ENCODE measurements around the gene PLIN1. TPM values are rescaled to one million over a fixed set of nuclear protein-coding genes. Genes with fewer than 3 reads are reported as not detected.
A peak's percentile ranks its signal among the peaks of the same experiment; 100 is the strongest.

The PLIN1 gene
- total RNA-seq, 1 experiment from 2014 or later: 0.09 TPM

GRCh38 chr15:89672221-89673164 lies 6.7 kb downstream of the PLIN1 start:
- Mint-ChIP-seq H3K4me1 (peaks cover 4 to 8% of the 10 kb centered on the region in 2 experiments; a peak in 2 of 4 replicates), H3K36me3 (ENCODE audit: insufficient read depth in 1 of 3, low read depth in 3 of 3) (no peaks in the 10 kb centered on the region; a peak in 1 of 7 replicates), H3K4me3 (no peak overlapping the region), H3K27me3 (ENCODE audit: low read depth) (peaks cover 24% of the 10 kb centered on the region), H3K9me3 (no peaks in the 10 kb centered on the region), H3K27ac (no peak overlapping the region)
- H2BK15ac ChIP-seq (ENCODE audit: low read depth, low read length): no peak overlapping the region
- H3K27me3 ChIP-seq (ENCODE audit: insufficient read depth, low read length): no peaks in the 10 kb centered on the region
- H3K4ac ChIP-seq (ENCODE audit: low read depth, low read length): no peak overlapping the region
- no peaks in the 10 kb centered on the region for H4K20me1 ChIP-seq (ENCODE audit: control insufficient read depth, insufficient read depth, insufficient read length)
- no peak overlapping the region for H2BK12ac ChIP-seq (ENCODE audit: insufficient read length, low read depth, low read length)
- no peak overlapping the region for H2AK5ac ChIP-seq (ENCODE audit: insufficient read length, low read length)
- H3K56ac ChIP-seq (ENCODE audit: insufficient read length, low read depth, low read length): no peak overlapping the region
- no peak overlapping the region for H2BK5ac ChIP-seq (ENCODE audit: insufficient read length, low read length)
- no peaks in the 10 kb centered on the region for H3K4me1 ChIP-seq (ENCODE audit: insufficient read depth, low read length)
- no peak overlapping the region for H2BK120ac ChIP-seq (ENCODE audit: low read depth, low read length, poor library complexity, severe bottlenecking)
- H3K9me3 ChIP-seq (ENCODE audit: control insufficient read depth, low read depth, low read length): no peaks in the 10 kb centered on the region
- H3K23me2 ChIP-seq (ENCODE audit: insufficient read length, low read depth, low read length, poor library complexity, severe bottlenecking): no peaks in the 10 kb centered on the region
- no peak overlapping the region for H3K4me2 ChIP-seq (ENCODE audit: insufficient read depth, insufficient read length, low read length)
- no peak overlapping the region for H3K23ac ChIP-seq (ENCODE audit: insufficient read length, low read depth, low read length)
- no peak overlapping the region for H2BK20ac ChIP-seq (ENCODE audit: low read depth, low read length, poor library complexity, severe bottlenecking)
- no peak overlapping the region for H4K5ac ChIP-seq (ENCODE audit: insufficient read length, low read depth, low read length)
- no peak overlapping the region for H4K8ac ChIP-seq (replicated peaks; ENCODE audit: insufficient read length, low read depth, low read length)
- no peak overlapping the region for H3K27ac ChIP-seq (ENCODE audit: insufficient read length, low read depth, low read length)
- no CpG with 5 or more reads among the region's 12 CpGs for WGBS (ENCODE audit: extremely low coverage, insufficient read length, low lambda C conversion rate)
- H3K79me1 ChIP-seq (ENCODE audit: insufficient read depth, low read depth, low read length, poor library complexity, severe bottlenecking): no peaks in the 10 kb centered on the region
- no peak overlapping the region for H3T11ph ChIP-seq (ENCODE audit: low read length)
- no peak overlapping the region for H2AFZ ChIP-seq (ENCODE audit: low read length)
- no peak overlapping the region for H3K14ac ChIP-seq (ENCODE audit: insufficient read depth, low read length)
- H4K91ac ChIP-seq (ENCODE audit: insufficient read length, low read depth, low read length): no peak overlapping the region
- no peak overlapping the region for H3K18ac ChIP-seq (ENCODE audit: insufficient read length, low read depth, low read length)
- H3K9ac ChIP-seq (ENCODE audit: extremely low read depth, insufficient read length, low read length): no peak overlapping the region
- TF ChIP-seq CTCF (conservative IDR thresholded peaks at IDR 0.05): no peak
- DNase-seq: peak; percentile 42
- no peaks in the 10 kb centered on the region for H3K79me2 ChIP-seq (ENCODE audit: insufficient read depth, low read length)
